ENCODE data around the gene DIS3L2.

DIS3L2 gene

GRCh38 chr2:231968820-231969219 is 7.3 kb downstream of the DIS3L2 start:
- TF ChIP-seq, protein P1, sequence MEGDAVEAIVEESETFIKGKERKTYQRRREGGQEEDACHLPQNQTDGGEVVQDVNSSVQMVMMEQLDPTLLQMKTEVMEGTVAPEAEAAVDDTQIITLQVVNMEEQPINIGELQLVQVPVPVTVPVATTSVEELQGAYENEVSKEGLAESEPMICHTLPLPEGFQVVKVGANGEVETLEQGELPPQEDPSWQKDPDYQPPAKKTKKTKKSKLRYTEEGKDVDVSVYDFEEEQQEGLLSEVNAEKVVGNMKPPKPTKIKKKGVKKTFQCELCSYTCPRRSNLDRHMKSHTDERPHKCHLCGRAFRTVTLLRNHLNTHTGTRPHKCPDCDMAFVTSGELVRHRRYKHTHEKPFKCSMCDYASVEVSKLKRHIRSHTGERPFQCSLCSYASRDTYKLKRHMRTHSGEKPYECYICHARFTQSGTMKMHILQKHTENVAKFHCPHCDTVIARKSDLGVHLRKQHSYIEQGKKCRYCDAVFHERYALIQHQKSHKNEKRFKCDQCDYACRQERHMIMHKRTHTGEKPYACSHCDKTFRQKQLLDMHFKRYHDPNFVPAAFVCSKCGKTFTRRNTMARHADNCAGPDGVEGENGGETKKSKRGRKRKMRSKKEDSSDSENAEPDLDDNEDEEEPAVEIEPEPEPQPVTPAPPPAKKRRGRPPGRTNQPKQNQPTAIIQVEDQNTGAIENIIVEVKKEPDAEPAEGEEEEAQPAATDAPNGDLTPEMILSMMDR (IDR thresholded peaks at IDR 0.05; ENCODE audit: insufficient read depth, low read length, poor library complexity, severe bottlenecking), result no peak
- no peaks in the 10 kb centered on the region; the same call in 1 of the 2 replicates for H3K36me3 ChIP-seq (ENCODE audit: control insufficient read depth, insufficient read depth, low read length)
- DNase-seq (ENCODE audit: extremely low read depth, insufficient read length), result no peak
- H3K27me3 ChIP-seq (replicated peaks; ENCODE audit: control insufficient read depth, insufficient read depth, low read length), result no peaks in the 10 kb centered on the region
- H3K4me3 ChIP-seq (replicated peaks; ENCODE audit: low read depth, low read length), result no peak overlapping the region

DNA sequence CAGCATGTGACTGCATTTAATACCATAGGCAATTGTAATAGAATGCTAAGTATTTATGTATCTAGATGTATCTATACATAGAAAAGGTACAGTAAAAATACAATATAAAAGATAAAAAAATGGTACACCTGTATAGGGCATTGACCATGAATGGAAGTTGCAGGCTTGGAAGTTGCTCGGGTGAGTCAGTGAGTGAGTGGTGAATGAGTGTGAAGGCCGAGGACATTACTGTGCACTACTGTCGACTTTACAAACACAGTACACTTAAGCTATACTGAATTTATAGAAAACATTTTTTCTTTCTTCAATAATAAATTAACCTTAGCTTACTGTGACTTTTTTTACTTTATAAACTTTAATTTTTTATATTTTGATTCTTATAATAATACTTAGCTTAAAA is 8.9 kb downstream of the DIS3L2 start:
- TF ChIP-seq, protein P1 (IDR thresholded peaks at IDR 0.05; ENCODE audit: insufficient read depth, low read length, poor library complexity, severe bottlenecking), result no peak
- Histone ChIP-seq H3K27me3 (replicated peaks; ENCODE audit: control insufficient read depth, insufficient read depth, low read length) (no peaks in the 10 kb centered on the region), H3K4me3 (replicated peaks; ENCODE audit: low read depth, low read length) (no peak overlapping the region), H3K36me3 (ENCODE audit: control insufficient read depth, insufficient read depth, low read length) (no peaks in the 10 kb centered on the region; the same call in 1 of the 2 replicates)
- no peak for DNase-seq (ENCODE audit: extremely low read depth, insufficient read length)

DNA sequence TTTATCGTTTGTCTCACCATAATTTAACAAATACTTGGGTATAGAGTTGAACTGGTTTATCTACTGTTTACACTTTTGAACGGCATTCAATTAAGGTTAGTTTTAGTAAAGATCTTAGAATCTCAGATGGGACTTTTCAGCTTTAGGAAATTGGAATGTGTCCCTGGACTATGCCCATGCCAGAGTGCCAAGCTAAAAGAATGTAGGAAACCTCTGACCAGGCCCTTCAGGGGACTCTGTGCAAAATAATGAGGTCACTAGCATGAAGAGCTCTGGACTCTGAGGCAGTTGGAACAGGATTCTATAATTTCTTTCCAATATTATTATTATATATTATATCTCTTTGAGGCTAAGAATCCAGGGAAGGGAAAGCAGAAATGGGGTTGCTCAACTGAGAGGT is 13.5 kb downstream of the DIS3L2 start:
- no peak for DNase-seq (ENCODE audit: extremely low read depth, insufficient read length)
- H3K4me3 ChIP-seq (replicated peaks; ENCODE audit: low read depth, low read length), result no peak overlapping the region
- TF ChIP-seq, protein P1 (IDR thresholded peaks at IDR 0.05; ENCODE audit: insufficient read depth, low read length, poor library complexity, severe bottlenecking), result no peak
- no peaks in the 10 kb centered on the region for H3K27me3 ChIP-seq (replicated peaks; ENCODE audit: control insufficient read depth, insufficient read depth, low read length)
- H3K36me3 ChIP-seq (ENCODE audit: control insufficient read depth, insufficient read depth, low read length), result no peaks in the 10 kb centered on the region

DNA sequence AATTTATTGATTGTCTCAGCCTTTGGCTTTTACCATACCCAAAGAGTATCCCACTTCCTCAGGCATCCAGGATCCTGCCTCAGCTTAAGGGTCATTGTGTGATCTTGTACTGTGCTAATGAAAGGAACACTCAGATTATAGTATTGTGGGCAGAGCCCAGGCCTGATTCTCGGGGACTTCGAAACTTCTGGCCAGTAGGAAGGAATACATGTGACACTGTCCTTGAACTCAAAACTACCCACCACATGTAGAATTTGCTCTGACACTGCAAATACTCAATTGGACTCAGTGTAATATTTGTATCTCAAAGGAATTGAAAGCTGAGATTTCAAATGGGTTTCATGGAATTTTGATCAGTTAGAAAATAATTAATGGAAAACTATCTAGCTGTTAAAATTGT is 15.9 kb downstream of the DIS3L2 start:
- Histone ChIP-seq H3K27me3 (replicated peaks; ENCODE audit: control insufficient read depth, insufficient read depth, low read length) (no peaks in the 10 kb centered on the region), H3K36me3 (ENCODE audit: control insufficient read depth, insufficient read depth, low read length) (no peaks in the 10 kb centered on the region), H3K4me3 (replicated peaks; ENCODE audit: low read depth, low read length) (no peak overlapping the region)
- no peak for DNase-seq (ENCODE audit: extremely low read depth, insufficient read length)
- TF ChIP-seq, protein P1 (IDR thresholded peaks at IDR 0.05; ENCODE audit: insufficient read depth, low read length, poor library complexity, severe bottlenecking), result no peak

GRCh38 chr2:231984992-231985391 is 23.5 kb downstream of the DIS3L2 start:
- H3K36me3 ChIP-seq (ENCODE audit: control insufficient read depth, insufficient read depth, low read length), result no peaks in the 10 kb centered on the region

More at GRCh38 chr2:231984992-231985391, 23.5 kb downstream of the DIS3L2 start:
- TF ChIP-seq, protein P1 (IDR thresholded peaks at IDR 0.05; ENCODE audit: insufficient read depth, low read length, poor library complexity, severe bottlenecking), result no peak
- no peak for DNase-seq (ENCODE audit: extremely low read depth, insufficient read length)
- no peaks in the 10 kb centered on the region for H3K27me3 ChIP-seq (replicated peaks; ENCODE audit: control insufficient read depth, insufficient read depth, low read length)
- H3K4me3 ChIP-seq (replicated peaks; ENCODE audit: low read depth, low read length), result no peak overlapping the region

Measured in GM06990 (cell line).